HG02970 (cell line): Measurements from ENCODE around the gene ANAPC5.
"Not testable (repeated sequence)": the region's sequence is repeated elsewhere in the genome, so short reads cannot be mapped to it uniquely, and the experiment has no call there.

Experiments
- ATAC-seq: cut with Tn5 transposase; IDR thresholded peaks from one replicate; pipeline ENCODE4 v1.9.1; 2021; ENCODE audit warnings: mild to moderate bottlenecking, moderate library complexity, moderate number of reproducible peaks; ENCODE audit not compliant: unreplicated experiment, low FRiP score

The ANAPC5 gene

GRCh38 chr12:121288986-121289385 is 63.2 kb downstream of the ANAPC5 start:
- ATAC-seq: no peak

GRCh38 chr12:121288158-121288845 is 63.9 kb downstream of the ANAPC5 start:
- no peak for ATAC-seq

DNA sequence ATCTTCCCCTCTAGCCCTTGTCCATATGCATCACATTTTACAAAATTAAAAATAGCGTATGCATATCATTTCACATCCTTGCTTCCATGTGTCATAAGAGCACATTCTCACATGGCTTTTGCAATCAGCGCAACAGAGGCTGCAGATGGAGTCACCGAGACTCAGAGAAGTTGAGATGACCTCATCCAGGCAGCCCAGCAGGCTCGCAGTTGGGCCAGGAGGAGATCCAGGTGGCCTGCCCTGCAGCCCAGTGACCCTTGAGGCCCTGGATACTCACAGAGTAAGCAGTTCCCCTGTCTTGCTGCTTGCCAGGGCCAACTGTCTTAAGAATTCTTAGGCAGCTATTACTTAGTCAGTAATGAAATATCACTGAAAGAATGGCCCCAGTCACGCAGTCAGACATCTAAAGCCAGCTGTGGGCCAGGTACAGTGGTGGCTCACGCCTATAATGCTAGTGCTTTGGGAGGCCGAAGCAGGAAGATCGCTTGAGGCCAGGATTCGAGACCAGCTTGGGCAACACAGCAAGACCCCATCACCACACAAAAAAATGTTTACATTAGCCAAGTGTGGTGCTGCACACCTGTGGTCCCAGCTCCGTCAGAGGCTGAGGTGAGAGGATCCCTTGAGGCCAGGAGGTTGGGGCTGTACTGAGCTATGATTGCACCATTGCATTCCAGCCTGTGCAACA is 64.8 kb downstream of the ANAPC5 start:
- no peak for ATAC-seq

GRCh38 chr12:121285856-121286255 is 66.4 kb downstream of the ANAPC5 start:
- no peak for ATAC-seq

- no peak for ATAC-seq
Measured at GRCh38 chr12:121284551-121285390, 67.4 kb downstream of the ANAPC5 start.

DNA sequence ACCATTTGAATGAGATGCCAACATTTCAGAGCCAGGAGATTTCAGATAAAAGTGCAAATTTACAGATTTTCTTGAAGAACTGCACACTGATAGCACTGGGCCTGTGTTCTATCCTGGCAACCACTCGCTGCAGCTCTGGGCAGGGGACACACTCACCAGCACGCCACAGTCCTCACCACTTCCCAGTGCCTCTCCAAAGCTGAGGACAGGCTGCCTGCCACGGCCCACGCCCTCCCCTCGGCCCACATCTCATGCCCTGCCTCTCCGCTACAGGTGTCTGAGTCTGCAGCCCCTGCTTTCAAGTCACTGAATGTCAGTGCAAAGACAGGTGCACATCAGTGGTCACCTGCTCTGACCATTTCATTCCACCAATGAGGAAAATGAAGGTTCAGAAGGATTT is 68.4 kb downstream of the ANAPC5 start:
- no peak for ATAC-seq

- ATAC-seq: no peak
Measured at GRCh38 chr12:121283388-121283787, 68.8 kb downstream of the ANAPC5 start.

DNA sequence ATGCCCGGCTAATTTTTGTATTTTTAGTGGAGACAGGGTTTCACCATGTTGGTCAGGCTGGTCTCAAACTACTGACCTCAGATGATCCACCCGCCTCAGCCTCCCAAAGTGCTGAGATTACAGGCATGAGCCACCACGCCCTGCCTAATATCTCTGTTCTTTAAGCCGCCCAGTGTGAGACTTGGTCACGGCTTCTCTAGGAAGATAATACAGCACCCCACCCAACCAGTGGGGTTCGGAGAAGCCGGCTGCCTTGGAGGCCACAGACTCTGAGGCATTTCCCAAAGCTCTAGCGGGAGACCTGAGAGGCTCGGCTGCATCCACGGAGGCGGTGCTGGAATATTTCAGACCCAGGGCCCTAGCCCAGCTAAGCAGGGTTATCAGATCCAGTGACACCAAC is 69.3 kb downstream of the ANAPC5 start:
- ATAC-seq: not testable (repeated sequence)

DNA sequence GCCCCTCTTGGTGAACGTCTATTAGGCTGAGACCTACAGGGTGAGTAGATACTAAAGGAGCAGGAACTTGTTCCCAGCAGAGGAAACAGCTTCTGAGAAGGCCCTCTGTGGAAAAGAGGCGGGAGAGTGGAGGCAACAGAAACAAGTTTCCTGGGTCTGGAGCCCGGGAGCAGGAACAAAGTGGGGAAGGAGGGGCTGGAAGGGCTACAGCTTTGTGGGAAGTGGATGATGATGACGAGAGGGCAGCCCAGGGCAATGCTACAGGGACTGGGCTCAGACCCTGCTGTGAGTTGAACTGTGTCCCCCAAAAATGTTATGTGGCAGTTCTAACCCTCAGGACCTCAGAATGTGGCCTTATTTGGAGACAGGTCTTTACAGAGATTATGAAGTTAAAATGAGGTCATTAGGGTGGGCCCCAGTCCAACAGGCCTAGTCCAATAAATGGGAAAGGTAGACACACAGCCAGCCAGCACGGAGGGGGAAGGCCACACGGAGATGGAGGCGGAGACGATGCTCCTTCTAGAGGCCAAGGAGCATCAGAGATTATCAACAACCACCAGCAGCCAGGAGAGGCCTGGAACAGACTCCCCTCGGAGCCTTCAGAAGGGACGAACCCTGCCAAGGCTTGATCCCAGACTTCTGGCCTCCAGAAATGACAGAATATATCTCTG is 70.0 kb downstream of the ANAPC5 start:
- ATAC-seq: no peak

DNA sequence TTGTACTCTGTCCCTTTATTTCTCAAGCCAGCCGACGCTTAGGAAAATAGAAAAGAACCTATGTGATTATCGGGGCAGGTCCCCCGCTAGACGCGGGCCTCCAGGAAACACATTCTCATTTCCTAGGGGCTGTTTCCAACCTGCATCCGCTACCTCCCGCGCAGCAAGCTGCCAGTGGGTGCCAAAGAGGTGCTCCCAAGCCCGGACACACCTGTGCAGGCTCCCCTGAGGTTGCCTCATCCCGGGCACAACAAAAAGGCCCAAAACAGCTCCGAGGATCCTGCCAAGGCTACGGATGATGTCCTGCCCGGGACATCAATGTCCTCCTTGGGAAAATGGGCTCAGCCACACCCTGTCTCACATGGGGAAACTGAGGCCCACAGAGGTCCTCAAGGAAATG is 71.1 kb downstream of the ANAPC5 start:
- not testable (repeated sequence) for ATAC-seq

- not testable (repeated sequence) for ATAC-seq
Measured at GRCh38 chr12:121280531-121280930, 71.7 kb downstream of the ANAPC5 start.

DNA sequence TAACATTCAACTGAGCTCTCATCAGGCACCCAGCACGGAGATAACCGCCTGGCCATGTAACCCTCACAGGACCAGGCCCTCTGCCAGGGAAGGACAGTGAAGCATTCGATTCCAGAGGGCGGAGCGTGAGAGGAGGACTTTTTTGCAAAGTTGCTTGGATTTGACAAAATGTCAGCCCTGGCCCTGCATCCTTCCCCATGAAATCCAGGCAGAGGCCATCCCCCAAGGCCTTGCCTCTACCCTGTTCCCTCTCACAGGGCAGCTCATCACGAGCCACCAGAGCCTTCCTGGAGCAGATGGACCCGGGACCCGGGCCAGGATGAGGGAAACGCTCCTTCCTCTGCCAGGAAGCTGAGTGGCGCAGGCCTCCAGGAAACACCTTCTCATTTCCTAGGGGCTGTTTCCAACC is 72.7 kb downstream of the ANAPC5 start:
- ATAC-seq: no peak

- no peak for ATAC-seq
Measured at GRCh38 chr12:121279071-121279375, 73.2 kb downstream of the ANAPC5 start.

GRCh38 chr12:121278169-121279070 is 73.8 kb downstream of the ANAPC5 start:
- no peak for ATAC-seq

GRCh38 chr12:121277374-121277759 is 74.8 kb downstream of the ANAPC5 start:
- ATAC-seq: no peak

- ATAC-seq: no peak
Measured at GRCh38 chr12:121274036-121274763, 78.0 kb downstream of the ANAPC5 start.

- ATAC-seq: no peak
Measured at GRCh38 chr12:121273364-121273896, 78.8 kb downstream of the ANAPC5 start.

DNA sequence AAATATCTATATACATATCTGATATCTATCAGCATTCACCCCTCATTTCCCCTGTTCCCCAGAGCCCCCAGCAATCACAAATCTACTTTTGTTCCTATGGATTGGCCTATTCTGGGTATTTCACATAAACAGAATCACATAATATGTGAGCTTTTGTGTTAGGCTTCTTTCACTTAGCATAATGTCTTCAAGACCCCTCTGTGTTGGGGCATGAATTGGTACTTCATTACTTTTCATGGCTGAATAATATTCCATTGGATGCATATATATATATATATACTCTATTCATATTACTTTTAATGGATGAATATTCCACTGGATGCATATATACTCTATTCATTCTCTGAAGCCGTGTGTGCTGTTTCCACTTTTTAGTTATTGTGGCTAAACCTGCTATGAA is 84.4 kb downstream of the ANAPC5 start:
- no peak for ATAC-seq

DNA sequence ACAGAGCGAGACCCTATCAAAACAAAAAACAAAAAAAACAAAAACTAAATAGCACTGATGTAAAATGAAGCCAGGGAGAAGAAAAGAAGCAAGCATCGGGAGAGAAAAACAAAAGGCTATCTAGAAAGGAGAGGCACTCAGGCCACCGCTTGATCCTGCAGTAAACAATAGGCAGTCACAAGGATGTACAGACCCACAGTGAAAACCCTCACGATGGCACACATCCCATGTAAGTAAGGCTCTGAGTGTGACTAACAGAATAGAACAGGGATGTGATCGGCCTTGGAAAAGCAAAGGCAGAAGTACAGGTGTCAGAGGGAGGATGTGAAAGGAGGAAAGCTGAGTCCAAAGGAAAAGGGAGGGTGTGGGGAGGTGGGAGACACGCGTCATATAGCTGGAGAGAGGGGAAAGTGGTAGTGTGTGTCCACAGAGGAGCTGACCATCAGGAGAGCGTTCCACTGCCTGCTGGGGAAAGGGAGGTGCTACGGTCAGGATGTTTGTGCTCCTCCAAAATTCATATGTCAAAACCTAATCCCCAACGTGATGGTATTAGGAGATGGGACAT is 87.2 kb downstream of the ANAPC5 start:
- no peak for ATAC-seq
